OCI-LY1 (cell line): ENCODE measurements around the gene SSPN.

Experiments
- EZH2 ChIP-seq: fragments of 200-600 bp; sonication (generic), shearing (Covaris generic); IDR thresholded peaks from 2 replicates; pipeline ENCODE4 v1.8.0; 2017; ENCODE audit warnings: borderline replicate concordance, mixed run types, mild to moderate bottlenecking, antibody characterized with exemption, low read length, moderate library complexity, mixed read lengths
- TF ChIP-seq, protein P1 (sequence below): fragments of 200-600 bp; sonication (generic), shearing (Covaris generic); IDR thresholded peaks from 2 replicates; pipeline ENCODE4 v1.5.1; 2017; ENCODE audit warnings: mild to moderate bottlenecking, antibody characterized with exemption, low read length, moderate library complexity, mixed read lengths

DNA sequence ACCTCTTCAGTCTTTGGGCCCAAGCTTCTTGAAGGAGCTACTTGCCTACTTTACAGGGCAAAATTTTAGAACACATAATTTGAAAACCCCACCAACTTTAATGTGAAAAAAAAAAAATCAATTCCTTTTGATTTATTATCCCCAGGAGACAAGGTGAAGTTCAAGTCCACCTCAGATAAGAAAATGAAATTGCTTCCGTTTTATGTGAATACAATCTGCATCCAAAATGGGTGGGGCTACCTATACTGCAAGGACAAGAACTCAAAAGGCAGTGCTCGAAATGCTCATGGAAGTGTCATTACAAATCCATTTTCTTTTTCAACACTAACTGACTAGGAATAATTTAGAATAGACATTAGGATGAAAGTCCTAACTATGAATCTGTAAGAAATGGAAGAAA, 45.7 kb downstream of the SSPN start:
- TF ChIP-seq, protein P1, sequence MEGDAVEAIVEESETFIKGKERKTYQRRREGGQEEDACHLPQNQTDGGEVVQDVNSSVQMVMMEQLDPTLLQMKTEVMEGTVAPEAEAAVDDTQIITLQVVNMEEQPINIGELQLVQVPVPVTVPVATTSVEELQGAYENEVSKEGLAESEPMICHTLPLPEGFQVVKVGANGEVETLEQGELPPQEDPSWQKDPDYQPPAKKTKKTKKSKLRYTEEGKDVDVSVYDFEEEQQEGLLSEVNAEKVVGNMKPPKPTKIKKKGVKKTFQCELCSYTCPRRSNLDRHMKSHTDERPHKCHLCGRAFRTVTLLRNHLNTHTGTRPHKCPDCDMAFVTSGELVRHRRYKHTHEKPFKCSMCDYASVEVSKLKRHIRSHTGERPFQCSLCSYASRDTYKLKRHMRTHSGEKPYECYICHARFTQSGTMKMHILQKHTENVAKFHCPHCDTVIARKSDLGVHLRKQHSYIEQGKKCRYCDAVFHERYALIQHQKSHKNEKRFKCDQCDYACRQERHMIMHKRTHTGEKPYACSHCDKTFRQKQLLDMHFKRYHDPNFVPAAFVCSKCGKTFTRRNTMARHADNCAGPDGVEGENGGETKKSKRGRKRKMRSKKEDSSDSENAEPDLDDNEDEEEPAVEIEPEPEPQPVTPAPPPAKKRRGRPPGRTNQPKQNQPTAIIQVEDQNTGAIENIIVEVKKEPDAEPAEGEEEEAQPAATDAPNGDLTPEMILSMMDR = no peak
- no peak for TF ChIP-seq EZH2
